Nucleus accumbens (tissue), 56 donors: Measurements from ENCODE around the gene NFKBIA.
"Not testable (repeated sequence)": the region's sequence is repeated elsewhere in the genome, so short reads cannot be mapped to it uniquely, and the experiment has no call there.

Experiments used
- DNase-seq, 56 donors: peaks; one replicate each; lab custom pipeline; 2025; lab: John Stamatoyannopoulos, UW

Gene NFKBIA, protein sequence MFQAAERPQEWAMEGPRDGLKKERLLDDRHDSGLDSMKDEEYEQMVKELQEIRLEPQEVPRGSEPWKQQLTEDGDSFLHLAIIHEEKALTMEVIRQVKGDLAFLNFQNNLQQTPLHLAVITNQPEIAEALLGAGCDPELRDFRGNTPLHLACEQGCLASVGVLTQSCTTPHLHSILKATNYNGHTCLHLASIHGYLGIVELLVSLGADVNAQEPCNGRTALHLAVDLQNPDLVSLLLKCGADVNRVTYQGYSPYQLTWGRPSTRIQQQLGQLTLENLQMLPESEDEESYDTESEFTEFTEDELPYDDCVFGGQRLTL

DNA sequence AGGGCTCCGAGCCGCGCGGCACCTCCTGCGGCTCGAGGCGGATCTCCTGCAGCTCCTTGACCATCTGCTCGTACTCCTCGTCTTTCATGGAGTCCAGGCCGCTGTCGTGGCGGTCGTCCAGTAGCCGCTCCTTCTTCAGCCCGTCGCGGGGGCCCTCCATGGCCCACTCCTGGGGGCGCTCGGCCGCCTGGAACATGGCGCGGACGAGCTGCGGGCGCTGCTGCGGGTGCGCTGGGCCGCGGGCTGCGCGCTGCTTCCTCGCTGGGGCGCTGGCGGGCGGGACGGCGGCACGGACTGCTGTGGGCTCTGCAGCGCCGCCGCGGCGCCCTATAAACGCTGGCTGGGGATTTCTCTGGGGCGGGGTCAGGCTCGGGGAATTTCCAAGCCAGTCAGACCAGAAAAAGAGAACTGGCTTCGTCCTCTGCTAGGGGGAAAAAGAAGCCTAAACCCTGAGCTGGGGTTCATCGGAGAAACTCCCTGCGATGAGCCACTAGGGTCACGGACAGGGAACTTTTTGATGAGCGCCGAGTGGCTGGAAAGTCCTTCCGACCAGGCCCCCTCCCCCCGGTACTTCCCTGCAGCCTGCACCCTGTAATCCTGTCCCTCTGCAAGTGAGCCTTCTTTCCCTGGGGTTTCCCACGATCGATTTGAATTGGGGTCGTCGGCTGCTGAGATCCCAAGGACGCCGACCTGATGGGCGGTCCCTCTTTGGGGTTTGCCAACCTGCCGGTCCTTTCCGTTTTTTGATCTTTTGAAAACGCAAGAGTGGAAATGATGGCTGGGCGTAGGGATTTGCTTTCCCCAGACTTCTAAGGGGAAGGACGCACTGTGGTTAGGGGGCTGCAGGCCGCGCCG lies at the start of gene NFKBIA:
NFKBIA (minus strand) TSS at position 301 of the 855 bp plus-strand sequence; CDS start at position 196, 105 bp downstream.
- DNase-seq: peak in 55 of 56 donors; percentile 36 to 92 (median 82)

DNA sequence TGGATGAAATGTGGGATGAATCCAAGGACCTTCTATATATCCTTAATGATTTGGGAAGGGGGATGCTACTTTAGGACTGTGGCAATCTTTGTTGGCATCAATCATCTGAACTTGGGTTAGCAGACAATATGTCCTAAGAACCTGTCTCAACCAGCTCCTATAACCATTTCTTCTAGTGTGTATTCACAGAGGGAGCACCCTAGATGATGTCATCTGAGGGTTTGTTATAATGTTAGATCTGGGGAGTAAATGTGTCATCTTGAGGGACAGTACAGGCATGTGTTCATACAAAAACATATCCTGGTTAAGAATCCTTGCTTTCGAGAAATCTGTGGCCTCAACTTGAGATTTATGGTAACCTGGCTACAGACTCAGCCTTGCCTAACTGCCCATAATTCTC lies 41.9 kb upstream of the NFKBIA start:
- DNase-seq: no peak

DNA sequence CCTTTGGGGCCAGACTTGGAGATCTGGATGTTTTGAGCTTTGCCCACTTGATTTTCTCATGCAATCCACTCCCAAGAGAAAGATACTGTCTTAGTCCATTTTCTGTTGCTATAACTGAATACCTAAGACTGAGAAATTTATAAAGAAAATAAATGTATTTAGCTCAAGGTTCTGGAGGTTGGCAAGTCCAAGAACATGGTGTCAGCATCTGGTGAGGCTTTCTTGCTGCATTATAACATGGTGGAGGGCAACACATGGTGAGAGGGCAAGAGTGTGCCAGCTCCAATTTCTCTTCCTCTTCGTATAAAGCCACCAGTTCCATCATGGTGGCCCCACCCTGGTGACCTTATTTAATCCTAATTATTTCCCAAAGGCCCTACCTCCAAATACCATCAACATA lies 39.6 kb upstream of the NFKBIA start:
- DNase-seq: no peak

DNA sequence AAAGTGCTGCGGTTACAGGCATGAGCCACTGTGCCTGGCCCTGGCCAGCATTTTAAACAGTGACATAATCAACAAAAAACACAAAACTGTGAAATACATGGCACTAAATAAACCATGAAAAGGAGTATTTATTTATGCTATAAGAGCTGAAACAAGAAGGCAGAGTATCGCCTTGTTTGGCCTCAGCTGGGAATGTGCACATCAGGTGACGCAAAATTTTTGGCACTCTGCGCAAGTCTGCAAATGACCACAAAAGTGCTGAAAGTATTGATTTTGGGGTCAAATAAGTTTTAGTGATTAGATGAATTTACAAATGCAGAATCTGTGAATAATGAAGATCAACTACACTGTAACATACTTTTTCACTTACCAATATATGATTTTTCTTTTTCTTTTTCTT lies 36.6 kb upstream of the NFKBIA start:
- DNase-seq: no peak

DNA sequence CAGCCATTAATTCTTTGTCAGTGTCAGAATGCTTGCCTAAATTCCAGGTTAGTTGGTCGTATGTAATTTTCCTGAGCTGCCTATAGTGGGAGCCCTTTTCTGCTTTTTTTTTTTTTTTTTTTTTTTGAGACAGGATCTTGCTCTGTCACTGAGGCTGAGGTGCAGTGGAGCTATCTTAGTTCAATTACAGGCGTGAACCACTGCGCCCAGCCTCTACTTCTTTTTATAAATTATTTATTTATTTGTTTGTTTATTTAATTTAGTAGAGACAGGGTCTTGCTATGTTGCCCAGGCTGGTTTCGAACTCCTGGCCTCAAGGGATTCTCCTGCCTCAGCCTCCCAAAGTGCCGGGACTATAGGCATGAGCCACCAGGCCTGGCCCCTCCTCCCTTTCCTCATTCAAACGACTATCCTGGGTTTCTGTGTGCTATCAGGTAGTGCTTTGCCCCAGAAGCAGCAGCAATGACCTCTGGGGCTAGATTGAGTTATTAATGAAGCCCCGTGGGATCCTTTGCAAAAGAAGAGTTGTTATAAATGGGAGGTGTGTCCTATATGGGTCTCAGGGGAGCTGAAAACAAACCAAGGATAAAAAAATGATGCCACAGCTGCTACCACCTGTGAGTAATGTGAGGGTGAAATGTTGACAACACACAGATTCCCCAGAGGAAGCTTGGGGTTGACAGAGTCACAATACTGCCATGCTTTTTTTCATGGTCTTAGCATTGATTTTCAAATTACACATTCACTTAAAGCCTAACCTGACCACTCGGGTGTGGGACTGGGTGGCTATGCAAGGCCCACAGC lies 34.6 kb upstream of the NFKBIA start:
- no peak for DNase-seq

DNA sequence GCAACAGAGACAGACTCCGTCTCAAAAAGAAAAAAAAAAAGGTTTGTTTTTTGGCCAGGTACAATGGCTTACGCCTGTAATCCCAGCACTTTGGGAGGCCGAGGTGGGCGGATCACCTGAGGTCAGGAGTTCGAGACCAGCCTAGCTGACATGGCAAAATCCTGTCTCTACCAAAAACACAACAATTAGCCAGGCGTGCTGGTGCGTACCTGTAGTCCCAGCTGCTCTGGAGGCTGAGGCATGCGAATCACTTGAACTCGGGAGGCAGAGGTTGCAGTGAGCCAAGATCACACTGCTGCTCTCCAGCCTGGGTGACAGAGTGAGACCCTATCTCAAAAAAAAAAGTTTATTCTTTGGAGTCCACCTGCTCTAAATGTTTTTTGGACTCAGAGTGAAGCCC lies 33.9 kb upstream of the NFKBIA start:
- DNase-seq: not testable (repeated sequence)

DNA sequence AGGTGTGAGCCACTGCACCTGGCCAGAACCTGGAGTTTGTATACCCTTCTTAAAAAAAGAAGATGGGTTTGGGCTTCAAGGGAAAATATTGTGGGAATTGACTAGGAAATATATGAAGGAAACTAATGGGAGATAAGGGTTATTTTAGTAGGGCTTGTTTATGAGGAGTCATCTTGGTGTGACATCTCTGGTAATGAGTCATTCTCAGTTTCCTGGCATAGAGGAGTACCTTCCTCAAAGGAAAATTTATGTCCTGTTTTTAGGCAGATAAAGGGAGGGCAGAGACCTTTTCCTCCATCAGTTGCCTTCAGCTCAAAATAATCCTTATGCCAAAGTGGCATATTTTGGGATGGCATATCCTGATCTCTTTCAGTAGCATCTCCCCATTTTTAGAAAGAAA lies 30.6 kb upstream of the NFKBIA start:
- no peak for DNase-seq

DNA sequence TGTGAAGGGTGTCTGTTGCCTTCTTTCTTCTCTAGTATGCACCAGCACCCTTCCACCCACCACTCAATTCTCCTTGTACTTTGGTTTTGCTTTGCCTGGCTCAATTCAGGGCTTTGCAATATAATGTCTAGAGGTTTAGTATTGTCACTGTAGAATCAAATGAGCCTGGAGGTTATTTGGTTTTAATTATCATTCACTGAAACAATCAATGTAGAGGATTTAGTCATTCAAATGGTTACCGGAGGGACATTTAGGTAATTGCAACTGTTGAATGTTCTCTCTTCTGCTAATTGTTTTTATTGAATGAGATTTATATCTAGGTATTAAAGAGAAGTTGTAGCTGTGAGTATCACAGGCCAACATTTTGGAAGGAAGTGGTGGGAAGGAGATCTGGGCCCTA lies 29.3 kb upstream of the NFKBIA start:
- DNase-seq: no peak

DNA sequence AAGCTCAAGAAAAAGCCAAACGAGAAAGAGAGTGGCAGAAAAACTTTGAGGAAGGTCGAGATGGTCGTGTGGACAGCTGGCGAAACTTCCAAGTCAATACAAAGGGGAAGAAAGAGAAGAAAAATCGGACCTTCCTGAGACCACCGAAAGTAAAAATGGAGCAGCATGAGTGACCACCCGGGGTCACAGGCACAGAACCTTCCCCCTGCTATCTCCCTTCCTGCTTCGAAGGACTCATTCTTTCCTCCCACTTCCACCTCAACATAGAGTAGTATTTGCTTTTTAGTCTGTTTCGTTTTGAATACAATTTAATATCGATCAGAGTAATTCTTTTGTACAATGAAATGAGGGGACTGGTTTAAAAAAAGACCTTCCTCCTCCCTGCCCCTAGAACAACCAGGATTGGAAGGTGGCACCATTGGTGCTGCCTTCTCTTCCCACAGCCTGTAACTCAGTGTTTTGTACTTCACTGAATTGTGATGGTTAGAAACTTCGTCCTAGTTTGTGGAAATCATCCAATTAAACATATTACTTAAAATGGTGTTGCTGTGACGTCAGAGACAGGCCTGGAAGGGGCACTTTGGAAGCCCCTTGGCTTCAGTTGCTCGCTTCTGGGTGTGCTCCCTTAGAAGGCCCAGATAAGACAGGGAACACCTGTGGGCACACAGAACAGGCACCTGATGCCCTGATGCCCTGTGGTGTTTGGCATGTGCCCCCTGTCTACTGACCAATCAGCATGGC lies 26.1 kb upstream of the NFKBIA start:
- no peak for DNase-seq

DNA sequence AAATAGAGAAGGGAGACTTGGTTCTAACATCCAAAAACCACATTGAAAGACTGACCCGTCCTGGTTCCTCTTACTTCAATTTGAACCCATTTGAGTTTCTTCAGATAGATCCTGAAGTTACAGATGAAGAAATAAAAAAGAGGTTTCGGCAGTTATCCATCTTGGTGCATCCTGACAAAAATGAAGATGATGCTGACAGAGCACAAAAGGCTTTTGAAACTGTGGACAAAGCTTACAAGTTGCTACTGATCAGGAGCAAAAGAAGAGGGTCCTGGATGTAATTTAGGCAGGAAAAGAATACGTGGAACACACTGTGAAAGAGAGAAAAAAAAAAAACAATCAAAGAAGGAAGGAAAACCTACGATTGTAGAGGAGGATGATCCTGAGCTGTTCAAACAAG lies 25.4 kb upstream of the NFKBIA start:
- no peak for DNase-seq

DNA sequence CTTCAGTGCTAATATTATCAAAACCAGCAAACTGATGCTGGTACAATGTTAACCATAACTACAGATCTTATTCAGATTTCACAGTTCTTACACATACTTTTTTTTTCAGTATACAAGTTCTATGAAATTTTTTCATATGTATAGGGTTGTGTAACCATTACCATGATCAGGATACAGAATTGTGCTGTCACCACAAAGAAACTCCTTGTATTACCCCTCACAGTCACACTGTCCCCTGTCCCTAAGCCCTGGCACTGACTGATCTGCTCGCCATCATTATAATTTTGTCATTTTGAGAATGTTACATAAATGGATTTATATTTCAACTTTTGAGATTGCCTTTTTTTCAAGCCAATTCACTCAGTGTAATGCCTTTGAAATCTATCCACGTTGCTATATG lies 21.3 kb upstream of the NFKBIA start:
- no peak for DNase-seq

DNA sequence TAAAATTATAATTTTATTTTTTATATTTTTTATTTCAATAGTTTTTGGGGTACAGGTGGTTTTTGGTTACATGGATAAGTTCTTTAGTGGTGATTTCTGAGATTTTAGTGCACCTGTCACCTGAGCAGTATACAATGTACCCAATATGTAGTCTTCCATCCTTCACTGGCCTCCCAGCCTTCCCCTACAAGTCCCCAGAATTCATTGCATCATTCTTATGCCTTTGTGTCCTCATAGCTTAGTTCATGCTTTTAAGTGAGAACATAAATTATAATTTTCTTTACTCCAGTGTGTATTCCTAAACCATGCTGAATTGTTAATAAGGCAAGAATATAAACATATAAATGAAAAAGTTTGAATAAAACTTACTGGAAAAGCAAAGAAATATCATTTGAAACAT lies 19.1 kb upstream of the NFKBIA start:
- no peak for DNase-seq

DNA sequence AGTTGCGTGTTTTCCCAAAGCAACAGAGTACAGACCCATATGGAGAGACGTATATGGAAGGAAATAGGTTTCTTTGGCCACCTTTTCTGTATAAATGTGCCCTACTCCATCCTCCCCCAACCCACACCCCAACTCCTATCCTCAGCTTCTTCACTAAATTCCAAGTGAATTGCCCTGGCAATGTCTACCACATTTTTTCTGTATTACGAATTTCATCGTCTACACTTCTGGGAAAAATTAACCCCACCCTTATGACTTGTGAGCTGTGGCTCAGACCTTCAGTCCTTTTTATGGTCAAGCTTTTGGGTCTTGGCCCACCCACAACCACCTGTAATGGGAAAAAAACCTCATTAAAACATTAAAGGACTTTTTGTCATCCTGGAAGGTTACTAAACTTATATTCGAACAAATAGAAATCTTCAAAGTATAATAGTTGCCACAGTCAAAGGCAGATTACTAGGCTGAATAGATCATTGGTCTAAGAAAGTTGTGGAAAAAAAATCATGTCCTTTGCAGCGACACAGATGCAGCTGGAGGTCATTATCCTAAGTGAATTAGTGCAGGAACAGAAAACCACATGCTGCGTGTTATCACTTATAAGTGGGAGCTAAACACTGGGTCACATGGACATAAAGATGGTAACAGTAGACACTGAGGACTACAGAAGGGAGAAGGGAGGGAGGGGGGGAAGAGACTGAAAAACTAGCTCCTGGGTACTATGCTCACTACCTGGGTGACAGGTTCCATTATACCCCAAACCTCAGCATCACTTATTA lies 15.7 kb upstream of the NFKBIA start:
- no peak for DNase-seq

DNA sequence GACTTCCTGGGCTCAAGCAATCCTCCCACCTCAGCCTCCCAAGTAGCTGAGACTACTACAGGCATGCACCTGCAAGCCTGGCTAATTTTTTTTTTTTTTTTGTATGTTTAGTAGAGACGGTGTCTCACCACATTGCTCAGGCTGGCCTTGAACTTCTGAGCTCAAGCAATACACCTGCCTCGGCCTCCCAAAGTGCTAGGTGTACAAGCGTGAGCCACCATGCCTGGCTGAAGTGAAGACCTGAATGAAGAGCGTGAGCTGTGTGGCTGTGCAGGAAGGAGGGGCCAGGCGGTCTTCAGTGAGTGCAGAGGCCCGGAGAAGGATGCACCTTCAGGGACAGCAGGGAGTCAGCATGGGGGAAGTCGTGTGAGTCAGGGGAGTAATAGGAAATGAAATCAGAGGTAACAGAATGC lies 14.9 kb upstream of the NFKBIA start:
- DNase-seq: no peak

DNA sequence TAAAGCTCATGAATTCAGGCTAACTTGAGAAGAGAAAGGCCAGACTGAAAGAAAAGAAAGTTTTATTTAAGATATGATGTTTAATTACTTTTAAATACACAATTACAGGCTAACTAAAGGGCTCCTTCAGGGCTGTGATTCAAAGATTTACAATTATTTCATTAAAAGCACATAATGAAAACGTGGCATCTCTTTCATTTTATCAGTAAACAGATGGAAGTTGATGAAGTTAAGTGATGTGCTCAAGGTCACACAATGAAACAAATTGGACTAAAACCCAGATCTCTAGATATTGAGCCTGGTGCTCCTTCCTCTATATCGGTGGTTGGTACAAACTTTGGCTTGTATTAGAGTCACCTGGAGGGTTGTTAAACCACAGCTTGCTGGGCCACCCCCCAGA lies 13.5 kb upstream of the NFKBIA start:
- DNase-seq: no peak

DNA sequence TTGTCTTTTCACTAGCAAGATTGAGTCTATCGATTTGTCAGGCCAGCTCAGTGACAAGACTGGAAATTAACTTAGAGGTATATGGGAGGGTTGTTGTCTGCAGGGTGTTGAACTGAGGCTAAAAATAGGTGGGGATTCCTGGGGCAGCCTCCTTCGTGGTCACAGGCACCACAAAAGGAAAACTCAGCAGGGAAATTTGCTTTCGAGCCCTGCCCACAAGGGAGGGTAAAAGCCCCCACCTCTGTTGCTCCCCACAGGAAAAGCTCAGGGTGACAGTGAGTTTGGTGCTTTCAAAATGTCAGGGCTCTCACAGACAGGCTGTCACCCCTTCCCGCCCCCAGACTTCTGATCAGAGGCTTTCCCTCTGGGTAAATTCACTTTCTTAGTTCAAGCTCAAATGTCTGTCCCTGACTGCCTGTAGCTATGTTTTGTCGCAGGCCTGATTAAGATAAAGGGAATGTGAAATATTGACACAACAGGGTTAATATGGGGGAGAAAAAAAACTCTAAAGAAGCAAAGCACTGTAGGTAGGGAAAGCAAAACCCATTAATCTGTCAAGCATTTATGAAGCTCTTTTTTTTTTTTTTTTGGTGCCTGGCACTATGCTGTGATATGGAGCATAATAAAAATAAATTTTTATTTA lies 11.7 kb upstream of the NFKBIA start:
- peak in 1 of 56 donors; percentile 23 for DNase-seq

DNA sequence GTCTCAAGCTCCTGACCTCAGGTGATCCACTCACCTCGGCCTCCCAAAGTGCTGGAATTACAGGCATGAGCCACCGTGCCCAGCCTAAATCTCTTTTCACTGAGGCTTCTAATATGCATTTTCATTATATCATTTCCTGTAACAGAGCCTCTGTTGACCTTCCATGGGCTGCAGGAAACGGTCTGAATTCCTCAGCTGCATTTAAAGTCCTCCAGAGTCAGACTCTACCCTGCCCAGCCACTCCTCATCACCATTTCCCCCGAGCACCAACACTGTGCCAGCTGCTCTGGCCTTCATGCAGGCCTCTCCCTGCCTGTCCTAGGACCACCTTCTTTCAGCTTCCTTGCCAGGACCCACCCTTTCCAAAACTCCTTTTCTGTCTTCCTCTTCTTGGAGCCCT lies 9.8 kb upstream of the NFKBIA start:
- DNase-seq: no peak

DNA sequence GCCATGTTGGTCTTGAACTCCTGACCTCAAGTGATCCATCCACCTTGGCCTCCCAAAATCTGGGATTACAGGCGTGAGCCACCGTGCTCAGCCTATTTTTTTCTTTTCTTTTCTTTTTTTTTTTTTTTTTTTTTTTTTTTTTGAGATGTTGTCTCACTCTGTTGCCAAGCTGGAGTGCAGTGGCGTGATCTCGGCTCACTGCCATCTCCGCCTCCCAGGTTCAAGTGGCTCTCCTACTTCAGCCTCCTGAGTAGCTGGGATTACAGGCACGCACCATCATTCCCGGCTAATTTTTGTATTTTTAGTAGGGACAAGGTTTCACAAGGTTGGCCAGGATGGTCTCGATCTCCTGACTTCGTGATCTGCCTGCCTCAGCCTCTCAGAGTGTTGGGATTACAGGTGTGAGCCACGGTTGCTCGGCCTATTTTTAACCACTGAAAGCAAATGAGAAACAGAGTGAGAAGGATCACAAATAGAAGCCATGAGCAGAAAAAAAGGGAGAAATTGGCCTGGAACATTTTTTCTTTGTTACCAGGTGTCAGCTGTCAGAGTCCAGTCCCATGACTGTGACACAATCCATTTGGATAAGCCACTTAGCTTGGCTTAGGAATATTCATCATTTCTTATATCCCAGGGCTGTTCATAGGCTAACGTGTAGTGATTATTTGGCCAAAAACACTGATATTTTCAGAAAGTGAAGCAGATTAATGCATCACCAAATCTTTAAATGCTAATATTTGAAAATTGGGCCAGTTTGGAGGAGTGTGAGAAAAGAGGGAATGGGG lies 7.9 kb upstream of the NFKBIA start:
- no peak for DNase-seq
